CD14-positive monocyte (primary cell): Measurements from ENCODE around the gene SLC66A2. TPM values are rescaled to one million over a fixed set of nuclear protein-coding genes. Genes with fewer than 3 reads are reported as not detected.

Experiments used
- DNase-seq, 3 donors: peaks; one replicate each; pipeline ENCODE4 v3.0.0-alpha.2; 2011 to 2022
- H2AFZ ChIP-seq: 2 replicates; pipeline ENCODE4 v1.6.0; 2012; ENCODE audit warnings: mild to moderate bottlenecking, low read depth, low read length, inconsistent platforms; ENCODE audit not compliant: insufficient read depth, poor library complexity, severe bottlenecking
- H3K27ac ChIP-seq, 2 donors: 1 replicate in 1 of 2; 2 replicates in 1 of 2; pipeline ENCODE4 v1.5.1; 2012 to 2013; ENCODE audit warnings: low read length in 2 of 2, control low read depth in 1 of 2, inconsistent platforms in 1 of 2, low read depth in 1 of 2, mild to moderate bottlenecking in 1 of 2
- H3K27me3 ChIP-seq, 2 donors: one replicate each; pipeline versions ENCODE4 v1.6.0 to v1.6.1; 2011 to 2013; ENCODE audit warnings: low read length in 2 of 2; ENCODE audit not compliant: control insufficient read depth in 2 of 2, insufficient read depth in 2 of 2
- H3K36me3 ChIP-seq, 2 donors: replicated peaks in 1 of 2; 1 replicate in 1 of 2; 2 replicates in 1 of 2; pipeline versions ENCODE4 v1.5.1 to v1.6.1; 2012 to 2013; ENCODE audit warnings: low read length in 2 of 2, control low read depth in 1 of 2, inconsistent platforms in 1 of 2, mild to moderate bottlenecking in 1 of 2; ENCODE audit not compliant: insufficient read depth in 2 of 2, control insufficient read depth in 1 of 2
- H3K4me1 ChIP-seq, 2 donors: 1 replicate in 1 of 2; 2 replicates in 1 of 2; pipeline versions ENCODE4 v1.5.1 to v1.6.1; 2012 to 2013; ENCODE audit warnings: low read length in 2 of 2, control low read depth in 1 of 2, inconsistent platforms in 1 of 2, mild to moderate bottlenecking in 1 of 2, moderate library complexity in 1 of 2; ENCODE audit not compliant: insufficient read depth in 2 of 2, control insufficient read depth in 1 of 2
- H3K4me2 ChIP-seq: replicated peaks from 2 replicates; pipeline ENCODE3; 2012; ENCODE audit warnings: low read length, moderate library complexity, mild to moderate bottlenecking; ENCODE audit not compliant: poor library complexity, severe bottlenecking; ENCODE audit errors: extremely low read depth
- H3K4me3 ChIP-seq, 3 experiments: fragments of 200-600 bp in 1 of 3; sonication (generic) in 1 of 3; replicated peaks in 1 of 3; 1 replicate in 2 of 3; 2 replicates in 1 of 3; pipeline ENCODE4 v1.5.1; 2011 to 2013; ENCODE audit warnings: low read length in 3 of 3, mild to moderate bottlenecking in 3 of 3, control low read depth in 2 of 3, low read depth in 2 of 3, inconsistent platforms in 1 of 3, moderate library complexity in 1 of 3
- H3K79me2 ChIP-seq: 2 replicates; pipeline ENCODE4 v1.6.0; 2012; ENCODE audit warnings: mild to moderate bottlenecking, control low read depth, inconsistent platforms, low read length, moderate library complexity; ENCODE audit not compliant: insufficient read depth
- H3K9ac ChIP-seq: 2 replicates; pipeline ENCODE4 v1.6.0; 2017; ENCODE audit warnings: low read length, mild to moderate bottlenecking; ENCODE audit not compliant: insufficient read depth, poor library complexity, severe bottlenecking
- H3K9me3 ChIP-seq, 2 donors: replicated peaks in 1 of 2; 1 replicate in 1 of 2; 2 replicates in 1 of 2; pipeline versions ENCODE4 v1.5.1 to v1.6.1; 2012 to 2013; ENCODE audit warnings: low read length in 2 of 2, control low read depth in 1 of 2; ENCODE audit not compliant: control insufficient read depth in 1 of 2, insufficient read depth in 1 of 2
- H4K20me1 ChIP-seq: 2 replicates; pipeline ENCODE4 v1.6.0; 2012; ENCODE audit warnings: mild to moderate bottlenecking, low read length, control low read depth, moderate library complexity; ENCODE audit not compliant: insufficient read depth
- H3K27ac Mint-ChIP-seq, 7 donors: one replicate each; pipeline ENCODE4 v1.8.0; 2020; ENCODE audit warnings: mild to moderate bottlenecking in 7 of 7, mixed read lengths in 7 of 7, moderate library complexity in 6 of 7, inconsistent platforms in 2 of 7
- H3K27me3 Mint-ChIP-seq, 3 donors: one replicate each; pipeline ENCODE4 v1.8.0; 2021 to 2022; ENCODE audit warnings: low read depth in 3 of 3, mild to moderate bottlenecking in 3 of 3, mixed read lengths in 3 of 3, moderate library complexity in 3 of 3, inconsistent platforms in 1 of 3
- H3K36me3 Mint-ChIP-seq, 2 donors: one replicate each; pipeline ENCODE4 v1.8.0; 2020; ENCODE audit warnings: mixed read lengths in 2 of 2, inconsistent platforms in 1 of 2, mild to moderate bottlenecking in 1 of 2
- H3K4me1 Mint-ChIP-seq: one replicate; pipeline ENCODE4 v1.8.0; 2020; ENCODE audit warnings: mild to moderate bottlenecking, mixed read lengths
- H3K4me3 Mint-ChIP-seq, 2 donors: one replicate each; pipeline ENCODE4 v1.8.0; 2020; ENCODE audit warnings: mild to moderate bottlenecking in 2 of 2, mixed read lengths in 2 of 2, moderate library complexity in 1 of 2
- H3K9me3 Mint-ChIP-seq, 7 donors: one replicate each; pipeline ENCODE4 v1.8.0; 2020 to 2022; ENCODE audit warnings: mixed read lengths in 7 of 7, mild to moderate bottlenecking in 6 of 7, moderate library complexity in 6 of 7, inconsistent platforms in 2 of 7
- CTCF ChIP-seq: fragments of 200-600 bp; IDR thresholded peaks from one replicate; pipeline ENCODE4 v1.8.0; 2022; ENCODE audit warnings: antibody characterized with exemption, mild to moderate bottlenecking
- WGBS: methylation state at CpG from one replicate; pipeline ENCODE4 v1.1.5; 2013; ENCODE audit warnings: missing lambda C conversion rate; ENCODE audit not compliant: insufficient coverage; 5-methylcytosine and 5-hydroxymethylcytosine counted together
- intact Hi-C, 2 donors: fragments of 100-400 bp; cut with micrococcal nuclease; formaldehyde crosslinking; loops; one replicate each; pipeline versions ENCODE4 v1.15.0 to v1.15.1; 2023
- polyA plus RNA-seq, 3 donors: library from polyadenylated mRNA; depleted of rRNA in 1 of 3; unstranded in 2 of 3; stranded (reverse) in 1 of 3; fragments of 300-500 nt in 2 of 3; fragments of >200 nt in 1 of 3; fragmentation: Illumina TruSeq in 2 of 3; gene quantifications; 1 replicate in 2 of 3; 2 replicates in 1 of 3; pipeline ENCODE4 v1.2.3, GENCODE V29; 2012 to 2021

The SLC66A2 gene
- polyA plus RNA-seq, 3 donors: 26.8 to 42.6 (median 33.8) TPM

- no peak for DNase-seq
- peaks cover 65 to 88% of the 10 kb centered on the region in 2 donors for H3K36me3 Mint-ChIP-seq
- H3K79me2 ChIP-seq: peaks cover 58% of the 10 kb centered on the region
Observed at GRCh38 chr18:79973517-79973916, 22.1 kb upstream of the SLC66A2 start.

DNA sequence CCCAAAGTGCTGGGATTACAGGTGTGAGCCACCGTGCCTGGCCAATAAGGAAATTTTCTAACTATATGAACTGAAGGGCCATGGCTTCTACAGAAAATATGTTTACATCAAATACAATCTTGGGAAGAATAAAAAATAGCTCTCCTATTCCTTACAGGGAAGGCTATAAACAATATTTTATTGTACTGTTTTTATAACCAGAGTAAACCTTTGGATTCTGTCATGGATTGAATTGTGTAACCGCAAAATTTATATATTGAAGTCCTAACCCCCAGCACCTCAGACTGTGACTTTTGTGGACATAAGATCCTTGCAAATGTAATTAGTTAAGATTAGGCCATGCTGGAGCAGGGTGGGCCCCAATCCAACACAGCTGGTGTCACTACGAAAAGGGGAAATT lies 21.3 kb upstream of the SLC66A2 start:
- H3K9me3 ChIP-seq: no peaks in the 10 kb centered on the region
- no peak overlapping the region for H2AFZ ChIP-seq
- H3K27me3 Mint-ChIP-seq: peaks cover 0 to 1% (median 0%) of the 10 kb centered on the region in 3 donors
- H3K79me2 ChIP-seq: peaks cover 50% of the 10 kb centered on the region
- intact Hi-C loops: no loop called here
- H3K4me1 Mint-ChIP-seq: peaks cover under 1% of the 10 kb centered on the region
- H3K27me3 ChIP-seq: no peaks in the 10 kb centered on the region
- H3K4me2 ChIP-seq: no peak overlapping the region
- peaks cover 0 to 2% (median 0%) of the 10 kb centered on the region in 7 donors for H3K9me3 Mint-ChIP-seq
- peaks cover 59 to 84% of the 10 kb centered on the region in 2 donors for H3K36me3 ChIP-seq
- H4K20me1 ChIP-seq: peaks cover 70% of the 10 kb centered on the region
- no peak for DNase-seq
- no peaks in the 10 kb centered on the region for H3K4me1 ChIP-seq
- peaks cover 61 to 90% of the 10 kb centered on the region in 2 donors for H3K36me3 Mint-ChIP-seq
- no peak overlapping the region for H3K9ac ChIP-seq
- 83% methylated on average over 1 of the region's 3 CpGs for WGBS
- H3K4me3 Mint-ChIP-seq: no peak overlapping the region
- H3K27ac Mint-ChIP-seq: peak overlapping the region in 2 of 7 donors; percentile 37 to 45
- no peak overlapping the region for H3K4me3 ChIP-seq
- H3K27ac ChIP-seq: no peak overlapping the region
- TF ChIP-seq CTCF: no peak

More at GRCh38 chr18:79973517-79973916, 22.1 kb upstream of the SLC66A2 start:
- no peaks in the 10 kb centered on the region for H3K9me3 ChIP-seq
- no peak overlapping the region for H3K27ac ChIP-seq
- Mint-ChIP-seq H3K4me3 (no peak overlapping the region), H3K4me1 (peaks cover 4% of the 10 kb centered on the region), H3K27ac (peak overlapping the region in 1 of 7 donors; percentile 45), H3K27me3 (peaks cover 0 to 1% (median 0%) of the 10 kb centered on the region in 3 donors), H3K9me3 (peaks cover 0 to 2% (median 0%) of the 10 kb centered on the region in 7 donors)
- no peaks in the 10 kb centered on the region for H3K4me1 ChIP-seq
- peaks cover 78% of the 10 kb centered on the region for H4K20me1 ChIP-seq
- no peak for TF ChIP-seq CTCF
- H3K4me2 ChIP-seq: no peak overlapping the region
- no peak overlapping the region for H2AFZ ChIP-seq
- no peak overlapping the region for H3K4me3 ChIP-seq
- WGBS: 97% methylated on average over 11 of the region's 16 CpGs
- H3K9ac ChIP-seq: no peak overlapping the region
- H3K27me3 ChIP-seq: no peaks in the 10 kb centered on the region
- intact Hi-C loops: no loop called here
- H3K36me3 ChIP-seq: peaks cover 57 to 88% of the 10 kb centered on the region in 2 donors
